ENCODE data around the gene PFDN2.

Gene PFDN2

DNA sequence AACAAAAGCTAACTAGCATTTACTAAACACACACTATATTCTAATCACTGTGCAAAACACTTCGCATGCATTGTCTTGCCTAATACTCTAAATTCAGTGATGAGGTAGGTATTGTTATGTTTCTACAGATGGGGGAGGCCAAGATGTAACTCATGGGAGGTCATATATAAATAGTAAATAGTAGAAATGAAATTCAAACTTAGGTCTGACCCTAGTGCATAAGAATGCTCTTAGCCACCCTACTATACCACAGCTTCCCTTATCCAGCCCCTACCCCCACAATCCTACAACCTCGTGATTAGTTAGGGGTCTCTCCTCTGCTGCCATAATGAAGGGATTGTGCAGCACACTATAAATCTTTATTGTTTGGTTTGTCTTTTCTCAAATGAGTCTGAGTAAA is 3.3 kb downstream of the PFDN2 start:
- no peak for TF ChIP-seq SIN3A (IDR thresholded peaks at IDR 0.05; ENCODE audit: borderline replicate concordance, insufficient read depth, low read length)
- TF ChIP-seq TAF1 (IDR thresholded peaks at IDR 0.05; ENCODE audit: borderline replicate concordance, insufficient read depth, low read length): no peak
- TF ChIP-seq, protein P1, sequence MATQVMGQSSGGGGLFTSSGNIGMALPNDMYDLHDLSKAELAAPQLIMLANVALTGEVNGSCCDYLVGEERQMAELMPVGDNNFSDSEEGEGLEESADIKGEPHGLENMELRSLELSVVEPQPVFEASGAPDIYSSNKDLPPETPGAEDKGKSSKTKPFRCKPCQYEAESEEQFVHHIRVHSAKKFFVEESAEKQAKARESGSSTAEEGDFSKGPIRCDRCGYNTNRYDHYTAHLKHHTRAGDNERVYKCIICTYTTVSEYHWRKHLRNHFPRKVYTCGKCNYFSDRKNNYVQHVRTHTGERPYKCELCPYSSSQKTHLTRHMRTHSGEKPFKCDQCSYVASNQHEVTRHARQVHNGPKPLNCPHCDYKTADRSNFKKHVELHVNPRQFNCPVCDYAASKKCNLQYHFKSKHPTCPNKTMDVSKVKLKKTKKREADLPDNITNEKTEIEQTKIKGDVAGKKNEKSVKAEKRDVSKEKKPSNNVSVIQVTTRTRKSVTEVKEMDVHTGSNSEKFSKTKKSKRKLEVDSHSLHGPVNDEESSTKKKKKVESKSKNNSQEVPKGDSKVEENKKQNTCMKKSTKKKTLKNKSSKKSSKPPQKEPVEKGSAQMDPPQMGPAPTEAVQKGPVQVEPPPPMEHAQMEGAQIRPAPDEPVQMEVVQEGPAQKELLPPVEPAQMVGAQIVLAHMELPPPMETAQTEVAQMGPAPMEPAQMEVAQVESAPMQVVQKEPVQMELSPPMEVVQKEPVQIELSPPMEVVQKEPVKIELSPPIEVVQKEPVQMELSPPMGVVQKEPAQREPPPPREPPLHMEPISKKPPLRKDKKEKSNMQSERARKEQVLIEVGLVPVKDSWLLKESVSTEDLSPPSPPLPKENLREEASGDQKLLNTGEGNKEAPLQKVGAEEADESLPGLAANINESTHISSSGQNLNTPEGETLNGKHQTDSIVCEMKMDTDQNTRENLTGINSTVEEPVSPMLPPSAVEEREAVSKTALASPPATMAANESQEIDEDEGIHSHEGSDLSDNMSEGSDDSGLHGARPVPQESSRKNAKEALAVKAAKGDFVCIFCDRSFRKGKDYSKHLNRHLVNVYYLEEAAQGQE (IDR thresholded peaks at IDR 0.05; ENCODE audit: insufficient read depth in 1 of 2, low read depth in 2 of 2, low read length in 2 of 2): no peak
- TF ChIP-seq POLR2AphosphoS5 (IDR thresholded peaks at IDR 0.05; ENCODE audit: low read depth, low read length): no peak
- TF ChIP-seq FOXP2 (optimal IDR thresholded peaks at IDR 0.05; ENCODE audit: borderline replicate concordance, extremely low read depth, extremely low read length, insufficient read depth): no peak

DNA sequence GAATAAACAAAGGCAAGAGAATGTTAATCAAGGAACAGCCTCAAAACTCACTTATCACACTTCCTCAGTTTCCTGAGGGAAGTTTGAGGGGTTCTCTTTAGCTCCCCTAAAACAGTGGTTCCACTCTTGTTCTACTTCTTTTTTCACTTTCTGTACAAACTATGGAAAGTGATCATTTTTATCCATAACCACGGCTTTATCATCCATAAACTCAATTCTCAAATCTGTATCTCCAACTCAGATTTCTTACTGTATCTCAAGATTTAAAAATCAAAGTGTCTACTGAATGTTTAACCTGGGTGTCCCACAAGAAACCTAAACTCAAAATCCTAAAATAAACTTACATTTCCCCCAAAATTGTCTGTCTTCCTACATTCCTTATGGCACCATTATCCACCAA is 3.9 kb downstream of the PFDN2 start:
- TF ChIP-seq TAF1 (IDR thresholded peaks at IDR 0.05; ENCODE audit: borderline replicate concordance, insufficient read depth, low read length): no peak
- TF ChIP-seq FOXP2 (optimal IDR thresholded peaks at IDR 0.05; ENCODE audit: borderline replicate concordance, extremely low read depth, extremely low read length, insufficient read depth): no peak

DNA sequence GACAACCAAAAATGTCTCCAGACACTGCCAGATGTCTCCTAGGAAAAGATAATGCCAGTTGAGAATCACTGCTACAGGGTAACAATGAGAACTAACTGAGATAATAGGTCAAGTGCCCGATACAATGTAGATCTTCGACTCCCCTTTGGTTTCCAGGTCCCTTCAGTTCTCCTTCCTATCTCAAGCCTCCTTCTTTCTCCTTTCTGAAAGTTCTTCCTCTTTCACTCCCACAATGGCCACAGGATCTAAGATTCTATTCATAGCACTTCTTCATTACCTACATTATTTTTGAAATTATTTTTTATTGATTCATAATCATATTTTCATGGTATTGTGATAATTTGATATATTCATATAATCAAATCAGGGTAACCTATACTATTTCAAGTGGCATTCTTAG is 6.3 kb downstream of the PFDN2 start:
- TF ChIP-seq POLR2AphosphoS5 (IDR thresholded peaks at IDR 0.05; ENCODE audit: low read depth, low read length) (no peak), SIN3A (IDR thresholded peaks at IDR 0.05; ENCODE audit: borderline replicate concordance, insufficient read depth, low read length) (no peak), TAF1 (IDR thresholded peaks at IDR 0.05; ENCODE audit: borderline replicate concordance, insufficient read depth, low read length) (no peak), FOXP2 (optimal IDR thresholded peaks at IDR 0.05; ENCODE audit: borderline replicate concordance, extremely low read depth, extremely low read length, insufficient read depth) (no peak)
- TF ChIP-seq, protein P1 (IDR thresholded peaks at IDR 0.05; ENCODE audit: insufficient read depth in 1 of 2, low read depth in 2 of 2, low read length in 2 of 2): no peak

DNA sequence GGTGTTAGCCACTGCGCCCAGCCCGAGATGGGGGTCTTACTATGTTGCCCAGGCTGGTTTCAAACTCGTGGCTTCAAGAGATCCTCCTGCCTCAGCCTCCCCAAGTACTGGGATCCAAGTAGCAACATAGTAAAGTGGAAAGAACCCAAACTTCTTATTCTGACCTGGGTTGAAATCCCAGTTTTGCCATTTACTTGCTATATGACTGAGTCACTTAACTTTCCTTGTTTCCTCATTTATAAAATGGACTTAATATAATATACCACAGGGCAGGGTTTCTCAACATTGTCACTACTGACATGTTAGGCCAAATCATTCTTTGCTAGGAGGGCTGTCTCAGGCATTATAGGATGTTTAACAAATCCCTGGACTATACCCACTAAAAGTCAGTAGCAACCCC is 6.7 kb downstream of the PFDN2 start:
- TF ChIP-seq TAF1 (IDR thresholded peaks at IDR 0.05; ENCODE audit: borderline replicate concordance, insufficient read depth, low read length) (no peak), POLR2AphosphoS5 (IDR thresholded peaks at IDR 0.05; ENCODE audit: low read depth, low read length) (no peak), FOXP2 (optimal IDR thresholded peaks at IDR 0.05; ENCODE audit: borderline replicate concordance, extremely low read depth, extremely low read length, insufficient read depth) (no peak), SIN3A (IDR thresholded peaks at IDR 0.05; ENCODE audit: borderline replicate concordance, insufficient read depth, low read length) (no peak)
- TF ChIP-seq, protein P1 (IDR thresholded peaks at IDR 0.05; ENCODE audit: insufficient read depth in 1 of 2, low read depth in 2 of 2, low read length in 2 of 2): no peak

DNA sequence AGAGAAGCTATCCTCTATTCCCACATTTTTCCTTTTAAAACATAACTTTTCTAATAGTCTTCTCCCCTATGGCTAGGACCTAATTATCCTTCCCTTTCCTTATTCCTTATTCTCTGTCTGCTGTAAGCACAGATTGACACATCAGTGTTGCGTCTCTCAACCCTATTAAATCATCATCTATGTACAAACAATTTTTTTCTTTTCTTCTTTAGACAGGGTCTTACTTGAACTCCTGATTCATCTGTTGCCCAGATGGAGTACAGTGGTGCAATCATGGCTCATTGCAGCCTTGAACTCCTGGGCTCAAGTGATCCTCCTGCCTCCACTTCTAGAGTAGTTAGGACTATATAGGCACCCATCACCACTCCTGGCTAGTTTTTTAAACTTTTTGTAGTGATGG is 11.4 kb downstream of the PFDN2 start:
- TF ChIP-seq FOXP2 (optimal IDR thresholded peaks at IDR 0.05; ENCODE audit: borderline replicate concordance, extremely low read depth, extremely low read length, insufficient read depth) (no peak), SIN3A (IDR thresholded peaks at IDR 0.05; ENCODE audit: borderline replicate concordance, insufficient read depth, low read length) (no peak), POLR2AphosphoS5 (IDR thresholded peaks at IDR 0.05; ENCODE audit: low read depth, low read length) (no peak), TAF1 (IDR thresholded peaks at IDR 0.05; ENCODE audit: borderline replicate concordance, insufficient read depth, low read length) (no peak)
- TF ChIP-seq, protein P1 (IDR thresholded peaks at IDR 0.05; ENCODE audit: insufficient read depth in 1 of 2, low read depth in 2 of 2, low read length in 2 of 2): no peak
